Testis (tissue), 2 donors: ENCODE results near the gene NDST3.

Source experiments
- POLR2A ChIP-seq: fragments of 450-650 bp; IDR thresholded peaks from one replicate; pipeline ENCODE4 v1.6.1; 2017; ENCODE audit warnings: antibody characterized with exemption, mild to moderate bottlenecking, moderate library complexity
- TF ChIP-seq, protein P1 (sequence below), 3 experiments: fragments of 450-650 bp in 2 of 3; fragments of 200-600 bp in 1 of 3; sonication (generic) in 1 of 3; IDR thresholded peaks; one replicate each; pipeline ENCODE4 v1.5.1; 2016 to 2019; ENCODE audit warnings: antibody characterized with exemption in 3 of 3, mild to moderate bottlenecking in 2 of 3, moderate library complexity in 1 of 3

- TF ChIP-seq, protein P1, sequence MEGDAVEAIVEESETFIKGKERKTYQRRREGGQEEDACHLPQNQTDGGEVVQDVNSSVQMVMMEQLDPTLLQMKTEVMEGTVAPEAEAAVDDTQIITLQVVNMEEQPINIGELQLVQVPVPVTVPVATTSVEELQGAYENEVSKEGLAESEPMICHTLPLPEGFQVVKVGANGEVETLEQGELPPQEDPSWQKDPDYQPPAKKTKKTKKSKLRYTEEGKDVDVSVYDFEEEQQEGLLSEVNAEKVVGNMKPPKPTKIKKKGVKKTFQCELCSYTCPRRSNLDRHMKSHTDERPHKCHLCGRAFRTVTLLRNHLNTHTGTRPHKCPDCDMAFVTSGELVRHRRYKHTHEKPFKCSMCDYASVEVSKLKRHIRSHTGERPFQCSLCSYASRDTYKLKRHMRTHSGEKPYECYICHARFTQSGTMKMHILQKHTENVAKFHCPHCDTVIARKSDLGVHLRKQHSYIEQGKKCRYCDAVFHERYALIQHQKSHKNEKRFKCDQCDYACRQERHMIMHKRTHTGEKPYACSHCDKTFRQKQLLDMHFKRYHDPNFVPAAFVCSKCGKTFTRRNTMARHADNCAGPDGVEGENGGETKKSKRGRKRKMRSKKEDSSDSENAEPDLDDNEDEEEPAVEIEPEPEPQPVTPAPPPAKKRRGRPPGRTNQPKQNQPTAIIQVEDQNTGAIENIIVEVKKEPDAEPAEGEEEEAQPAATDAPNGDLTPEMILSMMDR (IDR thresholded peaks at IDR 0.05) = no peak
- TF ChIP-seq POLR2A = no peak
Observed at GRCh38 chr4:118081434-118081833, 47.1 kb downstream of the NDST3 start.
